Measurements from ENCODE around the gene DDRGK1.

DNA sequence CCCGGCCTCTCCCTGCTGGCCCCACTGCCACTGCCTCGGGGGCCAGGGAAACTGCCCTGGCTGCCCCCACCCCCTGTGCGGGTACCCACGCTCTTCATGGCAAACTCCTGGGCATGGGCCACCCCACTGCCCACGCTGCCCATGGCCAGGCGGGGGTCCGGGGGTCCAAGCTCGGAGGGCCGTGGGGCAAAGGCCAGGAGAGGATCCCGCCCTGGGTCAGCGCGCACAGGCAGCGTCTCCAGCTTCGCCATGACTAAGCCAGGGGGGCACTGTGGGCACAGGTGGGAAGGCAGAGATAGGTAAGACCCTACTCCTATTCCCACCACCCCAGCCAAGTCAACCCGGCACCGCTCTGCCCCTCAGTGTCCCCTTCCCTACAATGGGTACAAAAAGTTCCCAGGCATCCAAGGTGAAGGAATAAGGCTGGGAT is 37.6 kb downstream of the DDRGK1 start:
- TF ChIP-seq CTCF (conservative IDR thresholded peaks at IDR 0.05; ENCODE audit: low read depth, low read length) (no peak), EZH2phosphoT487 (IDR thresholded peaks at IDR 0.05; ENCODE audit: borderline replicate concordance, low read length) (no peak)
